Measurements from ENCODE around the gene CD22. TPM values are rescaled to one million over a fixed set of nuclear protein-coding genes. Genes with fewer than 3 reads are reported as not detected.

Gene CD22
- total RNA-seq, 2 donors from 2014 or later = 14.0 TPM; not detected in 1

GRCh38 chr19:35396240-35396885, 67.4 kb downstream of the CD22 start:
- Histone ChIP-seq H3K4me3 (no peak overlapping the region), H3K27ac (peak overlapping the region in 1 of 2 donors; percentile 30), H3K27me3 (replicated peaks; ENCODE audit: insufficient read depth) (no peaks in the 10 kb centered on the region), H3K4me1 (replicated peaks) (no peaks in the 10 kb centered on the region), H3K36me3 (no peaks in the 10 kb centered on the region), H3K9me3 (no peaks in the 10 kb centered on the region)
- 94% methylated on average over 14 of the region's 14 CpGs for WGBS
- DNase-seq (ENCODE audit: low spot score) = no peak
- TF ChIP-seq CTCF (IDR thresholded peaks at IDR 0.05) (no peak), POLR2AphosphoS5 (IDR thresholded peaks at IDR 0.05) (no peak), POLR2A (IDR thresholded peaks at IDR 0.05) (no peak)
- intact Hi-C loops (cut with DNase I) = no loop called here

Small RNA genes lying within 50 kb of the gene (microRNA-seq; reads per million reads assigned to microRNA genes)
- 0.34 reads per million for gene MIR5196

Other genes starting within 250 kb of the CD22 start
- 1,000 to 10,000 TPM in 1 of 2 donors, 100 to 1,000 TPM in 1; 365 to 1,352 TPM for gene FXYD3, start 213.4 kb upstream of the CD22 start, total RNA-seq
- 10 to 100 TPM in 1 of 2 donors, 1 to 10 TPM in 1; 9.1 to 16.3 TPM for gene LGI4, start 194.1 kb upstream of the CD22 start, total RNA-seq
- gene FXYD1, start 190.4 kb upstream of the CD22 start, total RNA-seq = 10 to 100 TPM; 15.9 to 30.6 TPM
- not detected for gene FXYD7, start 185.9 kb upstream of the CD22 start, total RNA-seq
- gene FXYD5, start 174.5 kb upstream of the CD22 start, total RNA-seq = 10 to 100 TPM; 18.8 to 43.2 TPM
- gene FAM187B, start 100.4 kb upstream of the CD22 start, total RNA-seq = 1 to 10 TPM in 1 of 2 donors, not detected in 1; 1.1 TPM
- gene LSR, start 80.2 kb upstream of the CD22 start, total RNA-seq = 100 to 1,000 TPM; 119 to 202 TPM
- 100 to 1,000 TPM; 107 to 151 TPM for gene USF2, start 60.2 kb upstream of the CD22 start, total RNA-seq
- gene HAMP, start 46.7 kb upstream of the CD22 start, total RNA-seq = 1 to 10 TPM; 2.0 to 2.2 TPM
- 10 to 100 TPM in 1 of 2 donors, not detected in 1; 13.9 TPM for gene MAG, start 37.0 kb upstream of the CD22 start, total RNA-seq
- gene FFAR1, start 18.7 kb downstream of the CD22 start, total RNA-seq = under 1 TPM in 1 of 2 donors, not detected in 1; 0.28 TPM
- 1 to 10 TPM in 1 of 2 donors, not detected in 1; 1.6 TPM for gene FFAR3, start 29.3 kb downstream of the CD22 start, total RNA-seq
- not detected for gene GPR42, start 41.9 kb downstream of the CD22 start, total RNA-seq
- under 1 TPM in 1 of 2 donors, not detected in 1; 0.87 TPM for gene FFAR2, start 119.1 kb downstream of the CD22 start, total RNA-seq
- gene KRTDAP, start 161.3 kb downstream of the CD22 start, total RNA-seq = 10 to 100 TPM in 1 of 2 donors, 1 to 10 TPM in 1; 3.6 to 58.6 TPM
- 10 to 100 TPM; 50.9 to 80.5 TPM for gene DMKN, start 184.5 kb downstream of the CD22 start, total RNA-seq
- gene SBSN, start 199.1 kb downstream of the CD22 start, total RNA-seq = 1 to 10 TPM in 1 of 2 donors, under 1 TPM in 1; 0.32 to 4.9 TPM
- 10 to 100 TPM in 1 of 2 donors, not detected in 1; 13.4 TPM for gene GAPDHS, start 204.3 kb downstream of the CD22 start, total RNA-seq
- 100 to 1,000 TPM; 105 to 120 TPM for gene TMEM147, start 216.4 kb downstream of the CD22 start, total RNA-seq
- gene ATP4A, start 234.5 kb downstream of the CD22 start, total RNA-seq = 1 to 10 TPM in 1 of 2 donors, not detected in 1; 1.9 TPM

All from prostate gland (tissue), 2 donors.